Stomach (tissue), 4 donors: ENCODE measurements around the gene IGSF3.

Source experiments
- CTCF ChIP-seq, 7 experiments: fragments of 450-650 bp in 4 of 7; fragments of 200-600 bp in 3 of 7; sonication (generic) in 3 of 7; IDR thresholded peaks; one replicate each; pipeline ENCODE4 v1.5.1; 2016 to 2019; ENCODE audit warnings: antibody characterized with exemption in 7 of 7, control low read depth in 2 of 7, mild to moderate bottlenecking in 1 of 7
- EP300 ChIP-seq: sonication (generic); formaldehyde crosslinking; IDR thresholded peaks from one replicate; pipeline ENCODE4 v1.6.1; 2017; ENCODE audit warnings: antibody characterized with exemption
- POLR2A ChIP-seq, 4 donors: fragments of 450-650 bp; IDR thresholded peaks; one replicate each; pipeline ENCODE4 v1.6.1; 2016; ENCODE audit warnings: antibody characterized with exemption in 4 of 4, control low read depth in 2 of 4, mild to moderate bottlenecking in 1 of 4, moderate library complexity in 1 of 4

- TF ChIP-seq CTCF (IDR thresholded peaks at IDR 0.05) = no peak
- TF ChIP-seq POLR2A (IDR thresholded peaks at IDR 0.05) = no peak
- no peak for TF ChIP-seq EP300
Measured at GRCh38 chr1:116554924-116555323, 112.6 kb downstream of the IGSF3 start.
